DOHH2 (cell line): Measurements from ENCODE around the gene DGKZ.

Experiments
- CTCF ChIP-seq: fragments of 200-600 bp; sonication (generic); IDR thresholded peaks from one replicate; pipeline ENCODE4 v1.5.1; 2014; ENCODE audit warnings: antibody characterized with exemption, mild to moderate bottlenecking, low read depth, low read length; ENCODE audit not compliant: poor library complexity, severe bottlenecking
- EZH2phosphoT487 ChIP-seq: fragments of 200-600 bp; sonication (generic); IDR thresholded peaks from 2 replicates; pipeline ENCODE4 v1.6.1; 2017; ENCODE audit warnings: borderline replicate concordance, mild to moderate bottlenecking, antibody characterized with exemption, low read length, moderate library complexity, mixed read lengths

GRCh38 chr11:46339816-46340215 is 7.4 kb upstream of the DGKZ start:
- no peak for TF ChIP-seq CTCF
- TF ChIP-seq EZH2phosphoT487 = no peak
